HS-27A (cell line): ENCODE measurements around the gene BTBD9.

Experiments
- DNase-seq: peaks from one replicate; pipeline ENCODE4 v3.0.0-alpha.2; 2012; ENCODE audit warnings: low read depth, missing footprints

BTBD9 gene

DNA sequence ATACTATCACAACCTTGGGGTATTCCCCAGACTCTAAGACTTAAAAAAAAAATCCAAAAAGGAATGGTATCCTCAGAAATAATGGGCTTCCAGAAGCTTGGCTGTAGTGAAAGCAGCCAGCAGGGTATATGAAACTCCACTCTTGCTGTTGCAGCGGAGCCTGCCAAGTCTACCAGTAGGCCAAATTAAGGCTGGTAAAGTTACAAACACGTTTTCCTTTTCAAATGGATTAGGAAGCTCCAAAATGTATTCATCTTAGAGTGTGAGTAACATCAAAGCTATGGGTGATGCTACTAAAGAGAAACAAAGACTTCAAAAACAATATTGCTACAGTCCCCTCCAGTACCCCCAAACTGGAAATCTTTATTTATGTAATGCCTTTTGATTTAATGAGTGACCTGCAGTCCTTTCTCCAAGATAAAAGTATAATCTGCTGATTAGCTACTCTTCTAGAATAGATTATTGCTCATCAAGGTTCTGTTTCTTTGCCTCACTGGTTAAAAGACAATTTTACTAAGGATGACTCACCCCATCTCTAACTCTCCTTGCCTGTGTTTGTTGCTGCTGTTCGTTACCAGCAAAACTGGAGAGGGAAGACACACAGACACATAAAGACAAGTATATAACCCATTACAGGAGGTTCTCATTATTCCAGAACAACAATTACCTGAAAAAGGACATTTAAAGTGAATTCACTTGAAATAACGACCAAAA, 84.9 kb downstream of the BTBD9 start:
- no peak for DNase-seq

DNA sequence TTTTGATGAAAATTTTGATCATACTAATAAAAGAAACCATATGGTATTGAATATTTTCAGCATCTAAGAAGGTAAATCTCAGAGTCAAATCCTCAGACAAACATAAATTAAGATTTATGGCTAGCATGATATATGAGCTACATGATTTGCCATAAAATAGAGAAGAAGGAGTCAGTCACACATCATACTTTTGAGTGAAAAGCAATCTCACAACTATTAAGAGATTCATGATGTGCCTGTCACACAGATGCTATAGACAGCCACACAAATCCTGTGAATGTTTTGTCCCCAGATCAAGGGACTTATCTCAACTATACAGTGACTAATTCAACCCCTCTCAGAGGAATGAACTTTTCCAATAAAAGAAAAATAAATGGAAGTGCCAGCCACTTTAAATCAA, 85.7 kb downstream of the BTBD9 start:
- no peak for DNase-seq

DNA sequence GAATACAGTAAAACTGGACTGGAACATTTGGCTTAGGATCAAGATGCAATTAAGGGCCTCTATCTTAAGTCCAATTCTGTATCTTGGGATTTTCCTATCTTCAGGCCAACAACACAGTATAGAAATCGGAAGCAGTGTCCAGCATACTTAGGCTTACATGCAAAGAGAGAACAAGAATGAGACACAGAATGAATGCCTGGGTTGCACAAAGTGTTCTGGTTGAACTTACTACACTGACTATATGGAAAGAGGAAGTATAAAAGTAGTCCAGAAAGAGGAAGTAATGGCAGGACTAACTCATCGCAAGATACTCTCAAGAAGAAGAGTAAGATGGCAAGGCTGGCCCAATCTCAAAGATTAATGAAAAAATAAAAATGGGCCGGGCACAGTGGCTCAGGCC, 87.6 kb downstream of the BTBD9 start:
- DNase-seq: no peak

DNA sequence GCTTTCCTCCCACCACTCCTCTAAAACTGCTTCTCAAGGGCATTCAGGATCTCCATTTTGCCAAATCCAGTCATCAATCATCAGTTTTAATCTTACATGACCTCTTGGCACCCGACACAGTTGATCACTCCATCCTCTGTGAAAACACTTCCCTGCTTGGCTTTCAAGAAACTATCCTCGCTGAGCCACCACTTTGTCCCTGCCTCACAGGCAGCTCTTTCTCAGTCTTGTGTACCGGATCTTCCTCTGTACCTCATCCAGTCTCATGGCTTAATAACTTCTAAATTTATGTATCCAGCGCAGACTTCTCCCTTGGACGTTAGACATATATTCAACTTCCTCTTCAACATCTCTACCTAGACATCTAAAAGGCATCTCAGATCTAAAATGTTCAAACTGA, 89.9 kb downstream of the BTBD9 start:
- DNase-seq: no peak

DNA sequence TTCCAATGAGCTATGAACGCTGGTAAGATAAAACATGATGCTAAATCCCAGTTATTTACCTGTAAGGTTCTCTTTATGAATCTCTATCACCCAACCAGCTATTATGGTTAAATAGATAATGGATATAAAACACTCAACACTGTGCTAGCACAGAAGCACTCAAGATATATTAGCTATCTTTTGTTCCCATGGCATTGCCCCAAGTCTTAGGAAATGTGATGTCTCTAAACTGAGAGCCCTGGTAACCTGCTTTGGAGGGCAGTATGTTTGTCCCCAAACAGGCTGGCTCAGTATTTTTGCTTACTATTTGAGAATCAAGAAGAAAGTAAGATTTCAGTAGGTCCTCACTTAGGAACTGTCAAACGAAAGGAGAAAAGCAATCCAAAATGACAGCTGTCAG, 90.5 kb downstream of the BTBD9 start:
- no peak for DNase-seq

DNA sequence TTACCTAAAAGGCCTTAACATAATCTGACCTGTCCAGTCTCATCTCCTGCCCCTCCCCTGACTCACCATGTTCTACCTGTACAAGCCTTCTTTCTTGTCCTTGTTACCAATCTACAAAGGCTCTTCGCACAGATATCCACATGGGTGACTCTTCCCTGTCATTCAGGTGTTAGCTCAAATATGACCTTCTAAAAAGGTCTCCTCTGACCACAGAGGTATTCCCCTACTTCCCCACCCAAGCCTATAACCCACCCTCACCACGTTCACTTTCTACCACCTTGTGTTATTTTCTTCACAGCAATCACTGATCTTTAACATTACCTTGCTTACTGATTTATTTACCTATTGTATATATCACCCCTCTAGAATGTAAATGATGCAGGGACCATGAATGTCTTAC, 96.7 kb downstream of the BTBD9 start:
- no peak for DNase-seq

DNA sequence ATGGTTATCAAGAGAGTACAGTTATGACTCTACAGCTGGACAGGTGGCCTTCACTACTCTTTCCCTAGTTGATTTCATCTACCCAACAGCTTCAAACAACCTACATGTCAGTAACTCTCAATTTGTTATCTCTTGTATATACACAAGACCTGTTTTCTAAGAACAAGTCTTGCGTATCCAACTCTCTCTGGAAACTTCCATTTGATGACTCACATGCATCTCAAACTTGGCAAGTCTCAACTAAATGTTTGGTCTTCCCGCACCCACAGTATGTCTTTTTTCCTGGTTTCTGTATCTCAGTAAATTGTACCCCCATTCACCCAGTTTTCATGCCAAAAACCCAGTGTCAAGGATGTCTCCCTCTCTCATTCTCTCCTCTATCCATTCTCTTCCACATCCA, 97.7 kb downstream of the BTBD9 start:
- DNase-seq: no peak

DNA sequence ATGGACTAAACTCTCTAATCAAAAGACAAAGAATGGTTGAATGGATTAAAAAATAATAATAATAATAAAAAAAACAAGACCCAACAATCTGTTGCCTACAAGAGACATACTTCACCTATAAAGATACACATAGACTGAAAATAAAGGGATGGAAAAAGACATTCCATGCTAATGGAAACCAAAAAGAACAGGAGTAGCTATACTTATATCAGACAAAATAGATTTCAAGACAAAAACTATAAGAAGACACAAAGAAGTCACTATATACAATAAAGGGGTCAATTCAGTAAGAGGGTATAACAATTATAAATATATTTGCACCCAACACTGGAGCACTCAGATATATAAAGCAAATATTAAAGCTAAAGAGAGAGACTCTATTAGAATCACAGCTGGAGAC, 106.7 kb downstream of the BTBD9 start:
- DNase-seq: no peak

DNA sequence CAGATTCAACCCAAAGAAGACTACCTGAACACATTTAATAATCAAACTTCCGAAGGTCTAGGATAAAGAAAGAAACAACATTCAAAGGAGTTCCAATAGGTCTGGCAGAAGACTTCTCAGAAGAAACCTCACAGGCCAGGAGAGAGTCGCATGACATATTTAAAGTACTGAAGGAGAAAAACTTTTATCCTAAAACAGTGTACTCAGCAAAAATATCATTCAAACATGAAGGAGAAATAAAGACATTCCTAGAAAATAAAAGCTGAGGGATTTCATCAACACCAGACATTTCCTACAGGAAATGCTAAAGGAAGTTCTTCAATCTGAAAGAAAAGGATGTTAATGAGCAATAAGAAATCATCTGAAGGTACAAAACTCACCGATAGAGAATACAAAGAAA, 108.6 kb downstream of the BTBD9 start:
- DNase-seq: no peak

DNA sequence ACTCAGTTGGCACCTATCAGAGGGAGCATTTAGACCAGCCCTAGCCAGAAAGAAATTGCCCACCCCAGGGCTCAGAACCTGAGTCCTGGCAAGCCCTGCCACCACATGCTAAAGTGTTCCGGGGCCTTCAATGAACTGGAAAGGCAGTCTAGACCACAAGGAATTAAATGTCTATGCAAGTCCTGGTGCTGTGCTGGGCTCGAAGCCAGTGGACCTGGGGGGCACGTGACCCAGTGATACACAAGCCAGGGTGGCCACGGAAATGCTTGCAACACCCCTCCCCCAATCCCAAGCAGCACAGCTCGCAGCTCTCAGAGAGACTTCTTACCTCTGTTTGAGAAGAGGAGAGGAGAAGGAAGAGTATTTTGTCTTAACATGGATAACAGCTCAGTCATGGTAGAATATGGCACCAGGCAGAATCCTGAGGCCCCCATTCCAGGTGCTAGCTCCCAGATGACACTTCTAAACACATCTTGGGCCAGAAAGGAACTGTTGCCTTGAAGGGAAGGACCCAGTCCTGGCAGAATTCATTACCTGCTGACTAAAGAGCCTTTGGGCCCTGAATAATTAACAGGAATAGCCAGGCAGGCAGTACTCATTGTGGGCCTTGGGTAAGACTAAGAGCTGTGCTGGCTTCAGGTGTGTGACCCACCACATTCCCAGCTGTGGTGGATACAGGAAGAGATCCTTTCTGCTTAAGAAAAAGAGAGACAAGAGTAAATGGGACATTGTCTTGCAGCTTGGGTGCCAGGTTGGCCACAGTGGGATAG, 111.3 kb downstream of the BTBD9 start:
- no peak for DNase-seq

DNA sequence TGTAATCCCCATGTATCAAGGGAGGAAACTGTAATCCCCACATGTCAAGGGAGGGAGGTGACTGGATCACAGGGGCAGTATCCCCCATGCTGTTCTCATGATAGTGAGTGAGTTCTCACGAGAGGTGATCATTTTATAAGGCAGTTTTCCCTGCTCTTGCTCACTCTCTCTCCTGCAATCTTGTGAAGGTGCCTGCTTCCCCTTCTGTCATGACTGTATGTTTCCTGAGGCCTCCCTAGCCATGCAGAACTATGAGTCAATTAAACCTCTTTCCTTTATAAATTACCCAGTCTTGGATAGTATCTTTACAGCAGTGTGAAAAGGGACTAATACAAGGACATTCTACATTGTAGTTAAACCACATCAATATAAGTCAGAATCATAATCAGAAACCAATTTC, 112.4 kb downstream of the BTBD9 start:
- DNase-seq: no peak

DNA sequence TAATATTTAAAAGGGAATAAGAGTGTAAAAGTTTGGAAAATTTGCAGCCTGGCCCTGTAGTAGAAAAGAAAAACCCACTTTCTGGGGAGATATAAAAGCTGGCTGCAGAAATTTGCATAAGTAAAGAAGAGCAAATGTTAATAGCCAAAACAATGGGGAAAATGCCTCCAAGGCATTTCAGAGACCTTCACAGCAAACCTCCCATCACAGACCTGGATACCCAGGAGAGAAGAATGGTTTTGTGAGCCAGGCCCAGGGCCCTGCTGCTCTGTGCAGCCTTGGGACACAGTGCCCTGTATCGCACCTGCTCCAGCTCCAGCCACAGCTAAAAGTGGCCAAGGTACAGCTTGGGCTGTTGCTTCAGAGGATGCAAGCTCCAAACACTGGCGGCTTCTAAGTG, 113.8 kb downstream of the BTBD9 start:
- DNase-seq: no peak

DNA sequence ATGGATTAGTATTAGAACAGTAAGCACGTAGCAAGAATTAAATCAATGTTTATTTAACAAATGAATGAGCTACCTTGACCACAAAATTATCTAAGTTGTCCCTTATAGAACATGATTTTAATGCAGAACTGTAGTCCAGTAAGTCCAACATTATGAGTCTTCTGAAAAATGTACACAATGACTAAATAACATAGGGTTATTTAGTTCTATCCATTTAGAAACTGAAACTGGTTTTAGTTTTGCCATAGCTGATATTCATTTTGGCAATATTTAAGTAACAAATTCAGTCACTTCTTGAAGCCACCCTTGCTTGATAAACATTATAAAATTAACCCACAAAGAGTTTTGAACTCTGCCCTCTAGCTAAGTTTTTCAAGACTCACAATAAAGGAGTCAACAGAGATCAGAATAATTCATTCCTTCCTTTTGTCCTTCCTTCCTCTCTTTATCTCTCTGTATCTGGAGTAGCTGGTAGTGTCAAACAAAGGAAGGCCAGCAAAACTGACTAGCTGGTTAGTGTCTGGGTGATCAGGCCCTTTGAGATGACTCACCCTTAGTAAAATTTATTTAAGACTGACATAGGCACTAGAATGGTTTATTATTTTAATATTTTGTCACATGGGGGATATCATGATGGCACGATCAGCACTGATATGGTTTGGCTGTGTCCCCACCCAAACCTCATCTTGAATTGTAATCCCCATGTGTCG, 115.1 kb downstream of the BTBD9 start:
- DNase-seq: no peak

DNA sequence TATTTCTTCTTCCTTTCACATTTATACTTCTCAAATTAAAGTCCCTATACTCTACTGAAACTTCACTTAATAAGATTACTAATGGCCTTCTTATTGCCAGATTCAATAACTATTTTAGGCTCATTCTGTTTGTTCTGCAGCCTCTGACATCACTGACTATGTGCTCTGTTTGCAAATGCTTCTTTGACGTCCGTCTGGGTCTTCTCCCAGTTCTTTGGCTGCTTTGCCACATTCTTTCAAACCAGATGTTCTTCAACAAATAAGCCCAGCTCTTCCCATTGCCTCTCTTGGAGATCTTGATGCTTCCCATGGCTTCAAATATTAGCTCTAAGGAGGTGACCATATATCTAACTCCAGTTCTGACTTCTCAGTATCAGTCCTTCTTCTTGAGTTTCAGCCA, 117.4 kb downstream of the BTBD9 start:
- DNase-seq: no peak

DNA sequence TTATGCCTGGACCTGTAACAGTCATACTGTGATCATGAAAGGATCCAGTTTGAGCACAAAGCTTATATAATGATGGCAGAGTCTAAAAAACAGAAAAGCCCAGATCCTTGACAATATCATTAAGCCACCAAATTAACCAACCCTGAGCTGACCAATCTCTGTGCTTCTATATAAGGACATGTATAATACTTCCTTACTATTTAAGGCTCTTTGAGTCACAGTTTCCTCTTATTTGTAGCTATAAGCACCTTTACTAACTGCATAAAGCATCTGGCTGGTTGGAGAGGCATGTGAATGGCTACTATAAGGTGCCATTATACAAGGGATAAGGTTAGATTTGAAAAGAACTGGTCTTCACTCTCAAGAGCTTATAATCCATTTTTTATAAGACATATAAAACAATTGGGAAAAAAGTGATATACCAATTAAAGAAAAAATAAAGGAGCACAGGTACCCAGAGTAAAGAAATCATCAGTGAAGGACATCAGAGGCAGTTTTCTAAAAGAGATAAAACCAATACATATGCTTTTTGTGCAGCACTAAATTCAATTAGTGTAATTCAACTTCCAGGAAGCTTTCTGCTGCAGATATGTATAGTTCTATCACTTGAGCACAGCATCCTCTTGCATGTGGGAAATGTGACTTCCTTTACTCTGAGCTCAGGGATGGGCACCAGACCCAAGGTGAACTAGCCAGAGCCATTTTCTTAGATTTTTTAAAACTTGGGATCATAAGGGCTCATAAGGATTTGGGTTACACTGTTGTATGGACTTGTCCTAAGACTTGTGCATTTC, 121.0 kb downstream of the BTBD9 start:
- no peak for DNase-seq

DNA sequence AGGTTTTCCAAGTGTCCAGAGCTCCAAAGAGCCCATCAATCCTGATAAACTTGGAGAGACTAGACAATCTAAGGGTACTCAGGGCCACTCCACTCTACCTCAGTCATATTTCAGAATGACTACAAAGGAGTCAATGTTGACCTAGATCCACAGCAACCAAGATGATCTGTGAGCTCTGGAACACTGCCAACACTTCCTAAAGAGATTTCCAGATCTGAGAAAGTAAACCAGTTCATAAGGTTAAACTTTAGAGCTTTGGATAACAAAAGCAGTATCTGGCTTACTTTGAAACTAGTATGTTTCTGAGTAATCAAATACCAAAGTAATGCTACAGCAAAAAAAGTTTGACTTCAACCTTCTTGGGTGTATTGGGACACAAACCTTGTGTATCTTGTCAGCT, 122.7 kb downstream of the BTBD9 start:
- no peak for DNase-seq

DNA sequence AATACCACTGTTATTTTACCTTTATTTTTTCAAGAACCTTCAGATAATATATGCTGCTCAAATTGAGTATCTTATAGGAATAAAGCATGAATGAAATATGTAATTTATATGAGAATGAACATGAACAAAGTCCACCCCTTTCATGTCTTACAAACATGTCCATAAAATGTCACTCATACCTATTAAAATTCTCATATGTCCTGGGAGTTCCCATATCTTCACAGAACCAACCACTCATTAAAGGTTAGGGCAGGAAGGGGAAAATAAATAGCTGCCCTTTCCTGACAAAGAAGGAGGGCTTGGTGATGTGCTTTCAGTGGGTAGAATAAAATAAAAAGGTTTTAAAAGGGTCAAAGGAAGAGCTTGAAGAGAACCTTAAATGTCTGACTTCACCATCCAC, 125.3 kb downstream of the BTBD9 start:
- DNase-seq: no peak

DNA sequence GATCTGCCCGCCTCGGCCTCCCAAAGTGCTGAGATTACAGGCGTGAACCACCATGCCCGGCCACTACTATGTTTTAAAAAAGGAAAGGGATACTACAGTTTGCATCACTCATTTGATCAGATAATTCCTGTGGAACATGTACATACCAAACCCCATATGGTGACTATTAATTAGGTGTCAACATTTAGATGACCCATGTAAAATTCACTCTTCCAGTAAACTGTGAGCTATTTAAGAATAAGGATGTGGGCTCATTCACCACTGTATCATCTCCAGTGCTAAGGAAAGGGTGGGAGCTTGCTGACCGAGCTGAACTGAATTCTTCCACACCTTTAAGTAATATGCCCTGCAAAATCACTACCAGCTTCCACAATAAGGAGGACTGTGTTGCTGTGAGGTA, 127.5 kb downstream of the BTBD9 start:
- no peak for DNase-seq

DNA sequence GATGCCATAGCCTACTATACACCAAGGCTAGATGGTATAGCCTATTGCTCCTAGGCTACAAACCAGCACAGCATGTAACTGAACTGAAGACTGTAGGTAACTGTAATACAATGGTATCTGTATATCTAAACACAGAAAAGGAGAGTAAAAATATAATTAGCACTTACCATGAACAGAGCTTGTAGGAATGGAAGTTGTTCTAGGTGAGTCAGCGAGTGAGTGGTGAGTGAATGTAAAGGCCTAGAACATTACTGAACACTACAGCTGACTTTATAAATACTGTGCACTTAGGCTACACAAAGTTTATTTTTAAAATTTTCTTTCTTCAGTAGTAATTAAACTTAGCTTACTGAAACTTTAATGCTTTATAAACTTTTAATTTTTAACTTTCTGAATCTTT, 129.5 kb downstream of the BTBD9 start:
- DNase-seq: no peak

DNA sequence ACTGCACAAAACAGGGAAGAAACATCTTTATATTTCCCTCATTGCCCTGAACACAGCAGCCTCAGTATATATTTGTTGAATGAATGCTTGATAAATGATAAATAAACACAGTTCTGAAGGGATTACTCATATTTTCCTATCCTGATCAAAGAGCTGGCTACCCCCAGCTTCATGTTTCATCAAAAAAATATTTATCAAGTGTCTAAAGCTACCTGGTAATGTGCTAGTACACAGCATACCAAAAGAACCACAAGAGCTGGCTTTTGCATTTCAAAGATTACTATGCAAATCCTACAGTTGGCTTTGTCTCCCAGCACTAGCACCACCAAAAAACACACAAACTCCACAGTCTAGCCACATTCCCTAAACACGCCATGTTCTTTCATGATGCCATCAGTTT, 130.0 kb downstream of the BTBD9 start:
- DNase-seq: peak; percentile 55

DNA sequence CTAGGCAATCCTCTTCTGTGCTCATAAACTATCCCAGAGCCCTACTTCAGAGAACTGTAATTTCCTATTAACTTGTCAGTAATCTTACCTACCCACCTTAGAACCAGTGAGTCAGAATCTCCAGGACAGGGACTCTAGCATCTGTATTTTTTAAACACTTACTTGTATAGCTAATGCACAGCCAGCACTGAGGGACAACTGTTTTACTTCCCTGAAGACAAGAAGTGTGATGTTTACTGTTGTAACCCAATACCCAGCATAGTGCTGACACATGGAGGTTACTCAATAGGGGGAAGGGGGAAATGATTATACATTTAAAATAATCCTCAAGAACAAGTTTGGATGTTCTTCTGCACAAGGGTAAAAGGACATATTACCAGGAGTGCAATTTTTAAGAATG, 130.8 kb downstream of the BTBD9 start:
- no peak for DNase-seq

DNA sequence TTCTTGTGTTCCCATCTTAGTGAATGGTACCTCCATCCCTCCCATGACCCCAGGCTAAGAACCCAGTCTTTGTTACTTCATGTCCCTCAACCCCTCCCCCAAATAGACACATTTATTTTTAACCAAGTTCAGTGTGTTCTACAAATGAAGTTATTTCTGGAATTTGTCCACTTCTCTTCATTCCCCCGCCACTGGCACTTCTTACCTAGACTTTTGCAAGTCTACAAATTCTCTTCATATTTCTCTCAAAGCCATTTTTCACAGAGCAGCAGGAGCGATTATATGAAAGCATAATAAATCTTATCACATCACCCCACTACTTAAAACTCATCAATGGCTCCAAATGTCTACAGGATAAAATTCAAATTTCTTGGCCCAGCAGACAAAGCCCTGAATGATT, 131.4 kb downstream of the BTBD9 start:
- no peak for DNase-seq

DNA sequence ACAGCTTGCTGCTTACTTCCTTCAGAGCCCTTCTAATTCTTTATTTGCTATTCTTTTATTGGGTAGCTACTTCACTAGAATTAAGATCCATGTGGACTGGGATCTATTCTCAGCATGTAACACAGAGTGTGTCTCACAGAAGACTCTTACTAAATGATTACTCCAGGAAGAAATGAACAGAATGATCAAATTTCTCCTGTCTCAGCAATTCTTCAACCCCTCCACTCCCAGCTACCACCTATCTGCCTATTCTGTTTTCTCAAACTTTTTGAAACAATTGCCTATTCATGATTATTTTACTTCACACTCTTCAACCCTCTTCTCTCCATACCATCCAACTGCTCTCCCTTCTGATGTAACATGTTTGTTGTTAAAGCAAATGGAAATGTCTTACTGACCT, 132.6 kb downstream of the BTBD9 start:
- DNase-seq: no peak
